NOMO-1 treated with DMSO at 0.1 percent for 48 hours (cell line): ENCODE measurements around the gene ICAM4.
"Not testable (repeated sequence)": the region's sequence is repeated elsewhere in the genome, so short reads cannot be mapped to it uniquely, and the experiment has no call there.

Source experiments
- DNase-seq: peaks from one replicate; lab custom pipeline; 2025; ENCODE audit not compliant: unreplicated experiment; lab: John Stamatoyannopoulos, UW

The ICAM4 gene

DNA sequence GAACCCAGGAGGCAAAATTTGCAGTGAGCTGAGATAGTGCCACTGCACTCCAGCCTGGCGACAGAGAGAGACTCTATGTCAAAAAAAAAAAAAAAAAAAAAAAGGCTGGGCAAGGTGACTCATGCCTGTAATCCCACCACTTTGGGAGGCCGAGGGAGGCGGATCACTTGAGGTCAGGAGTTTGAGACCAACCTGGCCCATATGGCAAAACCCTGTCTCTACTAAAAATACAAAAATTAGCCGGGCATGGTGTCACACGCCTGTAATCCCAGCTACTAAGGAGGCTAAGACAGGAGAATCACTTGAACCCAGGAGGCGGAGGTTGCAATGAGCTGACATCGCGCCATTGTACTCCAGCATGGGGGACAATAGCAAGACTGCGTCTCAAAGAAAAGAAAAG lies 50.0 kb downstream of the ICAM4 start:
- not testable (repeated sequence) for DNase-seq
